ENCODE data around the gene KIF15.

The KIF15 gene

GRCh38 chr3:44827196-44827595 lies 65.6 kb downstream of the KIF15 start:
- Histone ChIP-seq H3K27me3 (ENCODE audit: insufficient read depth, low read depth) (no peaks in the 10 kb centered on the region), H3K4me1 (ENCODE audit: low read depth, poor library complexity, severe bottlenecking) (peaks cover 15% of the 10 kb centered on the region), H3K4me2 (no peak overlapping the region), H3K27ac (no peak overlapping the region), H2AFZ (ENCODE audit: low read depth) (no peak overlapping the region), H3K4me3 (IDR thresholded peaks at IDR 0.05; ENCODE audit: insufficient read depth, low read depth, low read length) (no peak overlapping the region), H3K36me3 (ENCODE audit: insufficient read depth) (peaks cover 3% of the 10 kb centered on the region; the same call in 1 of the 2 replicates), H3K79me2 (ENCODE audit: insufficient read depth, low read depth) (no peaks in the 10 kb centered on the region), H3K9ac (no peak overlapping the region), H4K20me1 (ENCODE audit: insufficient read depth) (no peaks in the 10 kb centered on the region)
- TF ChIP-seq, protein P1, sequence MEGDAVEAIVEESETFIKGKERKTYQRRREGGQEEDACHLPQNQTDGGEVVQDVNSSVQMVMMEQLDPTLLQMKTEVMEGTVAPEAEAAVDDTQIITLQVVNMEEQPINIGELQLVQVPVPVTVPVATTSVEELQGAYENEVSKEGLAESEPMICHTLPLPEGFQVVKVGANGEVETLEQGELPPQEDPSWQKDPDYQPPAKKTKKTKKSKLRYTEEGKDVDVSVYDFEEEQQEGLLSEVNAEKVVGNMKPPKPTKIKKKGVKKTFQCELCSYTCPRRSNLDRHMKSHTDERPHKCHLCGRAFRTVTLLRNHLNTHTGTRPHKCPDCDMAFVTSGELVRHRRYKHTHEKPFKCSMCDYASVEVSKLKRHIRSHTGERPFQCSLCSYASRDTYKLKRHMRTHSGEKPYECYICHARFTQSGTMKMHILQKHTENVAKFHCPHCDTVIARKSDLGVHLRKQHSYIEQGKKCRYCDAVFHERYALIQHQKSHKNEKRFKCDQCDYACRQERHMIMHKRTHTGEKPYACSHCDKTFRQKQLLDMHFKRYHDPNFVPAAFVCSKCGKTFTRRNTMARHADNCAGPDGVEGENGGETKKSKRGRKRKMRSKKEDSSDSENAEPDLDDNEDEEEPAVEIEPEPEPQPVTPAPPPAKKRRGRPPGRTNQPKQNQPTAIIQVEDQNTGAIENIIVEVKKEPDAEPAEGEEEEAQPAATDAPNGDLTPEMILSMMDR (conservative IDR thresholded peaks at IDR 0.05; ENCODE audit: low read depth, low read length), result no peak

- TF ChIP-seq, protein P1 (conservative IDR thresholded peaks at IDR 0.05; ENCODE audit: low read depth, low read length), result no peak
- H3K36me3 ChIP-seq (ENCODE audit: insufficient read depth), result peaks cover 3% of the 10 kb centered on the region; the same call in 1 of the 2 replicates
Measured at GRCh38 chr3:44831232-44831631, 69.6 kb downstream of the KIF15 start.

GRCh38 chr3:44832032-44832431 lies 70.4 kb downstream of the KIF15 start:
- H3K79me2 ChIP-seq (ENCODE audit: insufficient read depth, low read depth), result no peaks in the 10 kb centered on the region
- no peaks in the 10 kb centered on the region for H4K20me1 ChIP-seq (ENCODE audit: insufficient read depth)
- H3K4me2 ChIP-seq, result no peak overlapping the region
- H2AFZ ChIP-seq (ENCODE audit: low read depth), result no peak overlapping the region
- H3K9ac ChIP-seq, result no peak overlapping the region
- H3K27me3 ChIP-seq (ENCODE audit: insufficient read depth, low read depth), result no peaks in the 10 kb centered on the region
- H3K4me1 ChIP-seq (ENCODE audit: low read depth, poor library complexity, severe bottlenecking), result no peaks in the 10 kb centered on the region
- TF ChIP-seq, protein P1 (conservative IDR thresholded peaks at IDR 0.05; ENCODE audit: low read depth, low read length), result no peak
- no peak overlapping the region for H3K4me3 ChIP-seq (IDR thresholded peaks at IDR 0.05; ENCODE audit: insufficient read depth, low read depth, low read length)
- H3K36me3 ChIP-seq (ENCODE audit: insufficient read depth), result peaks cover 3% of the 10 kb centered on the region; the same call in 1 of the 2 replicates
- no peak overlapping the region for H3K27ac ChIP-seq

More at GRCh38 chr3:44831232-44831631, 69.6 kb downstream of the KIF15 start:
- no peak overlapping the region for H3K27ac ChIP-seq
- peaks cover 3% of the 10 kb centered on the region for H3K4me1 ChIP-seq (ENCODE audit: low read depth, poor library complexity, severe bottlenecking)
- H3K9ac ChIP-seq, result no peak overlapping the region
- no peak overlapping the region for H3K4me2 ChIP-seq
- H2AFZ ChIP-seq (ENCODE audit: low read depth), result no peak overlapping the region
- no peaks in the 10 kb centered on the region for H4K20me1 ChIP-seq (ENCODE audit: insufficient read depth)
- H3K4me3 ChIP-seq (IDR thresholded peaks at IDR 0.05; ENCODE audit: insufficient read depth, low read depth, low read length), result no peak overlapping the region
- H3K27me3 ChIP-seq (ENCODE audit: insufficient read depth, low read depth), result no peaks in the 10 kb centered on the region
- no peaks in the 10 kb centered on the region for H3K79me2 ChIP-seq (ENCODE audit: insufficient read depth, low read depth)

- H3K36me3 ChIP-seq (ENCODE audit: insufficient read depth), result peaks cover 3% of the 10 kb centered on the region; the same call in 1 of the 2 replicates
Measured at GRCh38 chr3:44832965-44833364, 71.4 kb downstream of the KIF15 start.

More at GRCh38 chr3:44832965-44833364, 71.4 kb downstream of the KIF15 start:
- no peaks in the 10 kb centered on the region for H3K4me1 ChIP-seq (ENCODE audit: low read depth, poor library complexity, severe bottlenecking)
- no peaks in the 10 kb centered on the region for H3K27me3 ChIP-seq (ENCODE audit: insufficient read depth, low read depth)
- no peak overlapping the region for H2AFZ ChIP-seq (ENCODE audit: low read depth)
- no peak overlapping the region for H3K27ac ChIP-seq
- TF ChIP-seq, protein P1 (conservative IDR thresholded peaks at IDR 0.05; ENCODE audit: low read depth, low read length), result no peak
- H4K20me1 ChIP-seq (ENCODE audit: insufficient read depth), result no peaks in the 10 kb centered on the region
- no peaks in the 10 kb centered on the region for H3K79me2 ChIP-seq (ENCODE audit: insufficient read depth, low read depth)
- H3K4me3 ChIP-seq (IDR thresholded peaks at IDR 0.05; ENCODE audit: insufficient read depth, low read depth, low read length), result no peak overlapping the region
- H3K4me2 ChIP-seq, result no peak overlapping the region
- no peak overlapping the region for H3K9ac ChIP-seq
